Ramos (cell line): Measurements from ENCODE around the gene PWP1.

Experiments
- in situ Hi-C: fragments of 300-500 bp; cut with MboI; formaldehyde crosslinking; loops from one replicate; pipeline ENCODE4 v1.14.3; 2022; ENCODE audit warnings: low sequenced_read_pairs; ENCODE audit not compliant: unreplicated experiment

Gene PWP1

GRCh38 chr12:107731366-107731765 is 45.8 kb downstream of the PWP1 start:
- in situ Hi-C loops: no loop called here

DNA sequence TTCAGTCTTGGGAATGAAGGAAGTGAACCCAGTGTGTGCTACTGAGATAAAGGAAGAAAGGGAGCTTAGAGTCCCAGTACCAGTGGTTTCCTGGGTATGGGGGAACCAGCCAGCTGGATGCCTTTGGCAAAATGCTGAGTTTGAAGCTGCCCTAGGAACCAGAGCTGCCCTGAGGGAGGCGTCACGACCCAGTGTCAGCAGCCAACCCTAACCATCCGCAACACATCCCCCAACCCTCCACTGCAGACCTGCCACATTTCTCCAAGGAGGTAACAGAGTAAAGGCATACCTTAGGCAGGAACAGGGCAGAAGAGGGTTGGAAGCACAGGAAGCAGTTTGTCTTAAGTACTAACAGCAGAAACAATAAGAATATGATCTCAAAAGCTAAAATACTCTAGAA is 46.8 kb downstream of the PWP1 start:
- in situ Hi-C loops: no loop called here

DNA sequence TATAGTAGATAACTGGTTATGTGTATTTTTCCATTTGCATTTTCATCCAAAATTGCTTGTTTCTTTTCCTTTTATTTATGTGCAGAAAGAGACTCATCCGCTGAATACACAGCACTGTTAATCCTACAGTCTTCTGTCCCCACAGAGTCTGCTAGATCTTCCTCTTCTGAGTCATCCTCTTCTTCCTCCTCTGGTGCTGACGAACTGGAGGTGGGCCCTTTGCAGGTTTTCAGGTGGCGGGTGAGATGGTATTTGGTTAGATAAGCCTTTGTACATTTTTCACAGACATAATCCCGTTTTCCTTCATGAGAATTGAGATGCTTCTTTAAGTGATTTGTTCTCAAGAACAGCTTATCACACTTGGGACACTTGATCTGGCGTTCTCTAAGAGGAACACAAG is 48.5 kb downstream of the PWP1 start:
- in situ Hi-C loops: no loop called here

GRCh38 chr12:107735763-107736162 is 50.2 kb downstream of the PWP1 start:
- in situ Hi-C loops: no loop called here

GRCh38 chr12:107736914-107737313 is 51.3 kb downstream of the PWP1 start:
- in situ Hi-C loops: no loop called here

- in situ Hi-C loops: no loop called here
These were observed 62.9 kb downstream of the PWP1 start for GRCh38 chr12:107748472-107748871.

DNA sequence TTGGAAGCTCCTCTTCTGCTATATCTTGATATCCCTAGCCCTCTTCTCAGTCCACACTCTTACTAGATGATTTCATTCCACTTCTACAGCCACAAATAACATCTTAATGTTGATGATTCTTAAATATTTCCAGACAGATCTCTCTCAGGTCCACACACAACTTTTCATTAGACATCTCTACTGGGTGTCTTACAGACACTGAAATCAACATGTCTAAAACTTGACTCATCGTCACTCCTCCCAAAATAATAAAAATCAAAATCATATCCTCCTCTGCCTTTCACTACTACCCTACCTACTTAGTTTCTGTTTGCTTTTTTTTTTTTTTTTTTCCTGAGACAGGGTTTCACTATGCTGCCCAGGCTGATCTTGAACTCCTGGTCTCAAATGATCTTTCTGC is 63.5 kb downstream of the PWP1 start:
- in situ Hi-C loops: no loop called here

GRCh38 chr12:107759410-107759809 is 73.8 kb downstream of the PWP1 start:
- in situ Hi-C loops: no loop called here

DNA sequence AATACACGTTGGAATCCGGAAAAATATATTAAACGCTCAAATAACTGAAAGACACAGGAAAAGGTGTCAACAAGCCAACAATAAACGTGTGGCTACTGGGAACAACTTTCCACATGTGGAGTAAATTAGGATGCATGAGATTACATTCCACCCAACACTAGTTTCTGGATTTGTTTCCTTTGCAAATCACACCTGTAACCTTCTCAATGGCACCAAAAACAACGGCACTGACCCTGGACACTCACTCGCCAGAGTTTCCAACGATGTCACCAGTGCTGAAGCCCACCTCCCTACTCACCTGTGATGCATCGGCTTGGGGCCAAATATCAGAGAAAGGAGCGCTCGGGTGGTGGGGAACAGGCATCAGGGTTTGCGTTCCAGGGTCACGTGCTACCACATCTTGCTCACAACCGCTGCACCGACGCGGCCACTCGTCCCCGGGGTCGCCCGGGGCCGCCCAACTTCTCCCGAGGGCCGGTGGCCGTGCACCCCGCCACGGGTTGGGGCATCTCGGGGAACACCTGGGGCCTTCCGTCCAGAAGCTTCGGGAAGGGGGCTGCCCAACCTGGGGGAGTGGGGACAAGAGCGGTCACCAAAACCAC is 74.7 kb downstream of the PWP1 start:
- in situ Hi-C loops: loop anchor here (10.0 kb wide), 1 partner anchor 124 kb away; no protein-coding TSS in a partner anchor

DNA sequence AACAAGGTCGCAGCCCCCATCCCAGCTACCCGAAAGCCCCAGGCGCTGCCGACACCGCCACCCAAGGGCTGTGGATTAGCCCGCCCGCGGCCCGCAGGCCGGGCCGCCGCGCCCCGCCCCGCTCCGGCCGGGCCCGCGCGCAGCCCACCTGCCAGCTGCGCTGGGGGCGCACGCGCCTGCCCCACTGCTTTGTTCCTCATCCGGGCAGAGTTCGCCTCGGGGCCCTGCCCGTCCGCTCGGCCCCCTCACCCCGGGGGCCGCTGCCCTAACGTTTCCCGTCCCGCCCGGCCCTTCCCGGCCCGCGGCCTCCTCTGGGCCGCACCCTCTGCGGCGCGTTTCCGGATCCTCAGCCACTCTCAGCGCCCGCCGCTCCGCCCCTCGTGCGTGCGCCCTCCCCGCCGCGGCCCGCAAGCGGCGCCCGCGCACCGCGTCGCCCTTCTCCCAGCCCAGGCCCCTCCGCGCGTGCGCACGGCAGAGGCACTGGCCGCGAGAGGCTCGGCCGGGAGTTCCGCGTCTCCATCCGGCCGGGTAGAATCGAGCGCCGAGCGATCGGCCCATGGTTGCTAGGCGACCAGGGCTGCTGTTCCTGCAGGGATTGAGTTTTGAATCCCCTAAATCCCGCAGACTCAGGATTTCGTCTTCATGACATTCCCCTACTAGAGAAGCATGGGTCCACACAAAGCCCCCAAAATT is 75.4 kb downstream of the PWP1 start, which contains the start of gene PRDM4:
PRDM4 (minus strand) TSS at position 329 of the 693 bp plus-strand sequence. CDS start 622 bp downstream, outside the sequence.
- in situ Hi-C loops: loop anchor here (10.0 kb wide), 1 partner anchor 124 kb away; no protein-coding TSS in a partner anchor

GRCh38 chr12:107761502-107761904 is 75.9 kb downstream of the PWP1 start:
- in situ Hi-C loops: loop anchor here (10.0 kb wide), 1 partner anchor 123 kb away; no protein-coding TSS in a partner anchor
